WTC11 (cell line): ENCODE data around the gene OPCML. TPM values are rescaled to one million over a fixed set of nuclear protein-coding genes. Genes with fewer than 3 reads are reported as not detected.

Experiments used
- ATAC-seq: fragments of 200-7000 bp; cut with Tn5 transposase; 2 replicates; pipeline ENCODE4 v1.10.0; 2021; ENCODE audit warnings: mild to moderate bottlenecking, moderate library complexity
- CTCF ChIA-PET: fragments of 300-600 bp; sonication (Branson Sonifier 250); formaldehyde crosslinking; loops from one replicate; lab custom pipeline; 2021; ENCODE audit warnings: antibody characterized with exemption; lab: Charles Lee
- POLR2A ChIA-PET: fragments of 350-600 bp; sonication (Branson Sonifier 250); formaldehyde crosslinking; loops from one replicate; lab custom pipeline; 2021; ENCODE audit warnings: antibody characterized with exemption; lab: Charles Lee
- DNase-seq: peaks from one replicate; pipeline ENCODE4 v3.0.0; 2021; ENCODE audit warnings: low spot score
- H3K27ac Mint-ChIP-seq: 2 replicates; pipeline ENCODE4 v1.8.0; 2021; ENCODE audit warnings: mixed read lengths
- H3K27me3 Mint-ChIP-seq: 2 replicates; pipeline ENCODE4 v1.8.0; 2021; ENCODE audit warnings: low read depth, mild to moderate bottlenecking, moderate library complexity, mixed read lengths
- H3K36me3 Mint-ChIP-seq: 2 replicates; pipeline ENCODE4 v1.8.0; 2021; ENCODE audit warnings: mixed read lengths
- H3K4me1 Mint-ChIP-seq: 2 replicates; pipeline ENCODE4 v1.8.0; 2022; ENCODE audit warnings: mixed read lengths
- H3K4me3 Mint-ChIP-seq: 2 replicates; pipeline ENCODE4 v1.8.0; 2021; ENCODE audit warnings: mild to moderate bottlenecking, moderate library complexity, mixed read lengths
- H3K9me3 Mint-ChIP-seq: 2 replicates; pipeline ENCODE4 v1.8.0; 2021; ENCODE audit warnings: mixed read lengths
- ATF1 ChIP-seq: sonication (generic); formaldehyde crosslinking; IDR thresholded peaks from 2 replicates; pipeline ENCODE4 v1.8.1; 2023; ENCODE audit warnings: mild to moderate bottlenecking, moderate library complexity, missing genetic modification reagents
- ATF3 ChIP-seq: sonication (generic); formaldehyde crosslinking; conservative IDR thresholded peaks from 2 replicates; pipeline ENCODE4 v1.8.1; 2022; ENCODE audit warnings: mild to moderate bottlenecking, missing genetic modification reagents
- CBFB ChIP-seq: sonication (generic); formaldehyde crosslinking; IDR thresholded peaks from 2 replicates; pipeline ENCODE4 v1.8.1; 2022; ENCODE audit warnings: mild to moderate bottlenecking, low read depth, missing genetic modification reagents
- E2F1 ChIP-seq: sonication (generic); formaldehyde crosslinking; IDR thresholded peaks from 2 replicates; pipeline ENCODE4 v1.8.0; 2022; ENCODE audit warnings: mild to moderate bottlenecking, missing genetic modification reagents
- ELF4 ChIP-seq: sonication (generic); formaldehyde crosslinking; IDR thresholded peaks from 2 replicates; pipeline ENCODE4 v1.8.1; 2022; ENCODE audit warnings: low read depth, mild to moderate bottlenecking, moderate library complexity, missing genetic modification reagents
- EMX1 ChIP-seq: fragments of 250-450 bp; sonication (Bioruptor Pico); IDR thresholded peaks from 2 replicates; pipeline ENCODE4 v1.8.0; 2021; ENCODE audit warnings: mild to moderate bottlenecking
- GRHL2 ChIP-seq: fragments of 250-450 bp; sonication (Bioruptor Pico); IDR thresholded peaks from 2 replicates; pipeline ENCODE4 v1.8.0; 2022; ENCODE audit warnings: mild to moderate bottlenecking, moderate library complexity; ENCODE audit not compliant: insufficient replicate concordance, severe bottlenecking
- GTF2I ChIP-seq: fragments of 250-450 bp; sonication (Bioruptor Pico); conservative IDR thresholded peaks from 2 replicates; pipeline ENCODE4 v1.4.0; 2021; ENCODE audit warnings: mild to moderate bottlenecking
- IRF2 ChIP-seq: sonication (generic); formaldehyde crosslinking; IDR thresholded peaks from 2 replicates; pipeline ENCODE4 v1.8.0; 2022; ENCODE audit warnings: low read depth, missing genetic modification reagents, borderline replicate concordance
- KAT7 ChIP-seq: sonication (generic); formaldehyde crosslinking; IDR thresholded peaks from 2 replicates; pipeline ENCODE4 v1.8.1; 2023; ENCODE audit warnings: missing genetic modification reagents, mild to moderate bottlenecking, borderline replicate concordance
- NFYB ChIP-seq: sonication (generic); formaldehyde crosslinking; conservative IDR thresholded peaks from 2 replicates; pipeline ENCODE4 v1.8.0; 2022; ENCODE audit warnings: low read depth, missing genetic modification reagents
- NR2C2 ChIP-seq: sonication (generic); formaldehyde crosslinking; IDR thresholded peaks from 2 replicates; pipeline ENCODE4 v1.8.0; 2022; ENCODE audit warnings: mild to moderate bottlenecking, missing genetic modification reagents
- SMAD3 ChIP-seq: sonication (generic); formaldehyde crosslinking; IDR thresholded peaks from 2 replicates; pipeline ENCODE4 v1.8.0; 2022; ENCODE audit warnings: missing genetic modification reagents, mild to moderate bottlenecking, borderline replicate concordance
- SMAD4 ChIP-seq: sonication (generic); formaldehyde crosslinking; IDR thresholded peaks from 2 replicates; pipeline ENCODE4 v1.8.0; 2022; ENCODE audit warnings: mild to moderate bottlenecking, missing genetic modification reagents
- SP1 ChIP-seq: sonication (generic); formaldehyde crosslinking; conservative IDR thresholded peaks from 2 replicates; pipeline ENCODE4 v1.8.1; 2022; ENCODE audit warnings: missing genetic modification reagents
- TCF7 ChIP-seq: sonication (generic); formaldehyde crosslinking; IDR thresholded peaks from 2 replicates; pipeline ENCODE4 v1.8.0; 2022; ENCODE audit warnings: mild to moderate bottlenecking, low read depth, missing genetic modification reagents, moderate library complexity
- ZBTB21 ChIP-seq: sonication (generic); formaldehyde crosslinking; IDR thresholded peaks from 2 replicates; pipeline ENCODE4 v1.8.1; 2023; ENCODE audit warnings: mild to moderate bottlenecking, missing genetic modification reagents, borderline replicate concordance
- ZNF138 ChIP-seq: sonication (generic); formaldehyde crosslinking; conservative IDR thresholded peaks from 2 replicates; pipeline ENCODE4 v1.8.1; 2022; ENCODE audit warnings: mild to moderate bottlenecking, moderate library complexity, missing genetic modification reagents
- ZNF219 ChIP-seq: sonication (generic); formaldehyde crosslinking; IDR thresholded peaks from 2 replicates; pipeline ENCODE4 v1.8.0; 2023; ENCODE audit warnings: missing genetic modification reagents, mild to moderate bottlenecking, borderline replicate concordance
- ZNF232 ChIP-seq: sonication (generic); formaldehyde crosslinking; IDR thresholded peaks from 2 replicates; pipeline ENCODE4 v1.8.0; 2022; ENCODE audit warnings: mild to moderate bottlenecking, missing genetic modification reagents
- ZNF317 ChIP-seq: sonication (generic); formaldehyde crosslinking; IDR thresholded peaks from 2 replicates; pipeline ENCODE4 v1.8.1; 2023; ENCODE audit warnings: low read depth, mild to moderate bottlenecking, moderate library complexity, missing genetic modification reagents, borderline replicate concordance
- ZNF423 ChIP-seq: fragments of 250-450 bp; sonication (Bioruptor Pico); IDR thresholded peaks from 2 replicates; pipeline ENCODE4 v2.1.2; 2022; ENCODE audit warnings: mild to moderate bottlenecking, moderate library complexity
- ZNF671 ChIP-seq: fragments of 250-450 bp; sonication (Bioruptor Pico); IDR thresholded peaks from 2 replicates; pipeline ENCODE4 v1.8.0; 2021; ENCODE audit warnings: mild to moderate bottlenecking
- ZSCAN18 ChIP-seq: fragments of 250-450 bp; sonication (Bioruptor Pico); IDR thresholded peaks from 2 replicates; pipeline ENCODE4 v2.1.2; 2022; ENCODE audit warnings: mild to moderate bottlenecking, moderate library complexity
- total RNA-seq: library from RNA; stranded (reverse); gene quantifications from 3 replicates; pipeline ENCODE4 v1.2.3, GENCODE V29; 2021
- TF ChIP-seq, protein P1 (sequence below): sonication (generic); formaldehyde crosslinking; IDR thresholded peaks from 2 replicates; pipeline ENCODE4 v1.8.1; 2023; ENCODE audit warnings: mild to moderate bottlenecking, missing genetic modification reagents, borderline replicate concordance
- TF ChIP-seq, protein P2 (sequence below): sonication (generic); formaldehyde crosslinking; IDR thresholded peaks from 2 replicates; pipeline ENCODE4 v1.8.1; 2023; ENCODE audit warnings: mild to moderate bottlenecking, missing genetic modification reagents

The OPCML gene
- total RNA-seq, 1 experiment from 2014 or later = 1.5 TPM

DNA sequence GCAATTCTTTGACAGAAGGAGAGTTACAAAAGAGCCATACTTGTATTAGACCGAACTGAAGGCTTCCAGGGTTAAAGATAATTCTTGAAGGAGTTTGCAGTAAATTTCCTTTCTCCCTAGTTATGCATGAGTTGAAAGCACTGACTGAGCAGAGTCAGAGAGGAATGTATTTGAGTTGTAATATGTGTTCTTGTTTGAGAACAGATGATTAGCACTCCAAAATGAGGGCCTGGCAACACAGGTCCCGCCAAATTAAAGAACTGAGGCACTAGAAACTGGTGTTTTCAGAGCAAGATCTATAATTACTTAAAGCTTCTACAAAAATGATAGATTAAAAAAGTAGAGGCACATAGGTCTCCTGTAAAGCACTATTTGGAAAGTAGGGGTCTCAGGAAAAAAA is 970.4 kb downstream of the OPCML start:
- no peak overlapping the region for H3K27ac Mint-ChIP-seq
- no peaks in the 10 kb centered on the region for H3K36me3 Mint-ChIP-seq
- CTCF ChIA-PET = no interaction called here
- ATAC-seq (no peak), DNase-seq (no peak)
- no peaks in the 10 kb centered on the region for H3K9me3 Mint-ChIP-seq
- no peaks in the 10 kb centered on the region for H3K27me3 Mint-ChIP-seq
- no peaks in the 10 kb centered on the region for H3K4me1 Mint-ChIP-seq
- POLR2A ChIA-PET = no interaction called here
- TF ChIP-seq NFYB = no peak
- H3K4me3 Mint-ChIP-seq = no peak overlapping the region

DNA sequence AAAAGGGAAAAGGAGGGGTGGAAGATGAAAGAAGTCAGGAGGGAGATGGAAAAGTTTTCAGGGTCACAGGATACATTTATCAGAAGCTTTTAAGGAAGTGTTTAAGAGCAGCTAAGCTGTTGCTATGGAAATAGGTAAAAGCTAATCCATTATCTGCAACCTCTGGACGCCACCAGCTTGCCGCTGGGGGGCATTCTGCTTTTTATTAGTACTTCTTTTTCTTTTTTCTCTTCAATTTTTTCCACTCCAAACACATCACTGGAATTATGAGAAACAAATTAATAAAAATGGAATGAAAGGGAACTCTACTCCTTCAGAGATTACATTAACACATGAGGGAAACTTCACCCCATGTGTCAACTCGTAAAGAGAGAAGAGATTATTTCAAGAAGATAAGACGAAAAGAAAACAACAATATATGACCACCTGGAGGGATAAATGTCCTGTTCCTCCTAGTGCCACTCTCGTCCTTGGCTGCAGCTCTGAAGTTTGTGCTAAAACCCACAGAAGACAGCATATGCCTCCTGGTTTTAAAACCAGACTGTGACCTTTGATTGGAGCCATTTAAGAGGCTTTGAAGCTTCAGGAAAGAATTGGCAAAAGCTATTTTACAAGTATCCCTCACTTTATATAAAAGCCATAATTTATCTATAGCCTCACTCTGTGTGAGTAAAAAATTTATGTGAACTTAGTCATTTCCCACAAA is 972.8 kb downstream of the OPCML start:
- Mint-ChIP-seq H3K4me3 (no peak overlapping the region), H3K9me3 (peaks cover 4% of the 10 kb centered on the region; the same call in 1 of the 2 replicates), H3K36me3 (no peaks in the 10 kb centered on the region), H3K4me1 (no peaks in the 10 kb centered on the region), H3K27ac (no peak overlapping the region), H3K27me3 (no peaks in the 10 kb centered on the region)
- DNase-seq (no peak), ATAC-seq (no peak)
- ChIA-PET POLR2A (no interaction called here), CTCF (no interaction called here)
- TF ChIP-seq SMAD4 (no peak), NR2C2 (CRISPR knock-in tag) (no peak), ZNF138 (no peak), GTF2I (CRISPR knock-in tag) (no peak), ZNF423 (no peak), TCF7 (CRISPR knock-in tag) (no peak), ZBTB21 (CRISPR knock-in tag) (no peak), ZNF671 (CRISPR knock-in tag) (no peak), SMAD3 (CRISPR knock-in tag) (no peak), KAT7 (CRISPR knock-in tag) (no peak), ATF3 (CRISPR knock-in tag) (no peak), ZNF317 (CRISPR knock-in tag) (no peak), ELF4 (CRISPR knock-in tag) (no peak), ATF1 (CRISPR knock-in tag) (no peak), SP1 (CRISPR knock-in tag) (no peak), ZSCAN18 (CRISPR knock-in tag) (no peak)

DNA sequence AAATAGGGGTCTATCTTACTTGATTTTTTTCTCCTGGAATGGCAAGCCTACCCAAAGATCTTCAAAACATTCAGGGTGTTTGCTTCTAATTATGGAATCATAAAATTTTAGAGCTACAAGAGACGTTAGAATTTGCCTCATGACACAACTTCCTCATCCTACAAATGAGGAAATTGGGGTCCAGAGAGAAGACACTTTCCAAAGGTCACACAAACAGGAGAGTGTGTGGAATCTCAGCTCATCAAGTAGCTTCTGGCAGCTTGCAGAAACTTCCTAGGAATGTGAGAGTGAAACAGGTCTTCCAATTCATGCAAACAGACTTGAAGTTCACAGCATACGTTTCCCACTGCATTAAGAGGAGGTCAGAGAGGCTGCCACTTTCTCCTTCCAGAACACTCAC is 976.0 kb downstream of the OPCML start:
- CTCF ChIA-PET = no interaction called here
- no peaks in the 10 kb centered on the region for H3K27me3 Mint-ChIP-seq
- ATAC-seq (no peak), DNase-seq (no peak)
- H3K4me1 Mint-ChIP-seq = no peaks in the 10 kb centered on the region
- H3K4me3 Mint-ChIP-seq = no peak overlapping the region
- POLR2A ChIA-PET = no interaction called here
- peaks cover 21% of the 10 kb centered on the region for H3K9me3 Mint-ChIP-seq
- H3K27ac Mint-ChIP-seq = no peak overlapping the region
- peaks cover 9% of the 10 kb centered on the region for H3K36me3 Mint-ChIP-seq
- TF ChIP-seq IRF2 (no peak), ZNF219 (no peak), EMX1 (CRISPR knock-in tag) (no peak), E2F1 (no peak), ZNF232 (no peak), GRHL2 (CRISPR knock-in tag) (no peak), CBFB (CRISPR knock-in tag) (no peak)
- TF ChIP-seq, protein P1, sequence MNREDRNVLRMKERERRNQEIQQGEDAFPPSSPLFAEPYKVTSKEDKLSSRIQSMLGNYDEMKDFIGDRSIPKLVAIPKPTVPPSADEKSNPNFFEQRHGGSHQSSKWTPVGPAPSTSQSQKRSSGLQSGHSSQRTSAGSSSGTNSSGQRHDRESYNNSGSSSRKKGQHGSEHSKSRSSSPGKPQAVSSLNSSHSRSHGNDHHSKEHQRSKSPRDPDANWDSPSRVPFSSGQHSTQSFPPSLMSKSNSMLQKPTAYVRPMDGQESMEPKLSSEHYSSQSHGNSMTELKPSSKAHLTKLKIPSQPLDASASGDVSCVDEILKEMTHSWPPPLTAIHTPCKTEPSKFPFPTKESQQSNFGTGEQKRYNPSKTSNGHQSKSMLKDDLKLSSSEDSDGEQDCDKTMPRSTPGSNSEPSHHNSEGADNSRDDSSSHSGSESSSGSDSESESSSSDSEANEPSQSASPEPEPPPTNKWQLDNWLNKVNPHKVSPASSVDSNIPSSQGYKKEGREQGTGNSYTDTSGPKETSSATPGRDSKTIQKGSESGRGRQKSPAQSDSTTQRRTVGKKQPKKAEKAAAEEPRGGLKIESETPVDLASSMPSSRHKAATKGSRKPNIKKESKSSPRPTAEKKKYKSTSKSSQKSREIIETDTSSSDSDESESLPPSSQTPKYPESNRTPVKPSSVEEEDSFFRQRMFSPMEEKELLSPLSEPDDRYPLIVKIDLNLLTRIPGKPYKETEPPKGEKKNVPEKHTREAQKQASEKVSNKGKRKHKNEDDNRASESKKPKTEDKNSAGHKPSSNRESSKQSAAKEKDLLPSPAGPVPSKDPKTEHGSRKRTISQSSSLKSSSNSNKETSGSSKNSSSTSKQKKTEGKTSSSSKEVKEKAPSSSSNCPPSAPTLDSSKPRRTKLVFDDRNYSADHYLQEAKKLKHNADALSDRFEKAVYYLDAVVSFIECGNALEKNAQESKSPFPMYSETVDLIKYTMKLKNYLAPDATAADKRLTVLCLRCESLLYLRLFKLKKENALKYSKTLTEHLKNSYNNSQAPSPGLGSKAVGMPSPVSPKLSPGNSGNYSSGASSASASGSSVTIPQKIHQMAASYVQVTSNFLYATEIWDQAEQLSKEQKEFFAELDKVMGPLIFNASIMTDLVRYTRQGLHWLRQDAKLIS = no peak
- TF ChIP-seq, protein P2, sequence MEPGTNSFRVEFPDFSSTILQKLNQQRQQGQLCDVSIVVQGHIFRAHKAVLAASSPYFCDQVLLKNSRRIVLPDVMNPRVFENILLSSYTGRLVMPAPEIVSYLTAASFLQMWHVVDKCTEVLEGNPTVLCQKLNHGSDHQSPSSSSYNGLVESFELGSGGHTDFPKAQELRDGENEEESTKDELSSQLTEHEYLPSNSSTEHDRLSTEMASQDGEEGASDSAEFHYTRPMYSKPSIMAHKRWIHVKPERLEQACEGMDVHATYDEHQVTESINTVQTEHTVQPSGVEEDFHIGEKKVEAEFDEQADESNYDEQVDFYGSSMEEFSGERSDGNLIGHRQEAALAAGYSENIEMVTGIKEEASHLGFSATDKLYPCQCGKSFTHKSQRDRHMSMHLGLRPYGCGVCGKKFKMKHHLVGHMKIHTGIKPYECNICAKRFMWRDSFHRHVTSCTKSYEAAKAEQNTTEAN (CRISPR knock-in tag) = no peak
